HG03558 (cell line): Measurements from ENCODE around the gene ARMC12.

Experiments
- ATAC-seq: cut with Tn5 transposase; IDR thresholded peaks from one replicate; pipeline ENCODE4 v1.9.1; 2021; ENCODE audit warnings: moderate number of reproducible peaks; ENCODE audit not compliant: unreplicated experiment; ENCODE audit errors: extremely low read depth

Gene ARMC12

GRCh38 chr6:35796236-35796635 is 59.4 kb downstream of the ARMC12 start:
- no peak for ATAC-seq

- no peak for ATAC-seq
These were observed 61.1 kb downstream of the ARMC12 start for GRCh38 chr6:35797837-35798526.
